ENCODE results near the gene RNF11. TPM values are rescaled to one million over a fixed set of nuclear protein-coding genes. Genes with fewer than 3 reads are reported as not detected.

The RNF11 gene
- total and polyA plus RNA-seq, 2 of the 8 experiments (the other 6 are each of a cell fraction or from before 2014, with no cell fraction given): 49.6 to 54.2 TPM

- TF ChIP-seq CHD7 (IDR thresholded peaks at IDR 0.05; ENCODE audit: insufficient replicate concordance, low read length) (no peak), GABPA (IDR thresholded peaks at IDR 0.05; ENCODE audit: borderline replicate concordance, insufficient read depth, low read length) (no peak), POU5F1 (IDR thresholded peaks at IDR 0.05; ENCODE audit: low read depth, low read length) (no peak), RAD21 (IDR thresholded peaks at IDR 0.05 in 1 of 2, conservative IDR thresholded peaks at IDR 0.05 in 1 of 2; ENCODE audit: low read depth in 2 of 2, low read length in 2 of 2) (no peak), MAFK (IDR thresholded peaks at IDR 0.05; ENCODE audit: low read depth, low read length) (no peak), TAF1 (IDR thresholded peaks at IDR 0.05; ENCODE audit: low read depth, low read length) (no peak), ATF3 (IDR thresholded peaks at IDR 0.05; ENCODE audit: insufficient read depth, low read depth, low read length) (no peak), HDAC2 (IDR thresholded peaks at IDR 0.05; ENCODE audit: borderline replicate concordance in 1 of 2, low read depth in 2 of 2, low read length in 2 of 2) (no peak), USF2 (IDR thresholded peaks at IDR 0.05; ENCODE audit: low read length) (no peak)
Observed at GRCh38 chr1:51285055-51285454, 49.0 kb downstream of the RNF11 start (continued).
